Mesothelial cell of epicardium (in vitro differentiated cells): ENCODE data around the gene PSMD3. TPM values are rescaled to one million over a fixed set of nuclear protein-coding genes. Genes with fewer than 3 reads are reported as not detected.

ENCODE experiments used
- DNase-seq, 2 experiments: peaks; one replicate each; pipeline ENCODE4 v3.0.0; 2021; ENCODE audit warnings: low spot score in 2 of 2; ENCODE audit not compliant: unreplicated experiment in 2 of 2
- H3K27ac Mint-ChIP-seq: 2 replicates; pipeline ENCODE4 v1.8.0; 2021; ENCODE audit warnings: mixed read lengths
- H3K27me3 Mint-ChIP-seq: 2 replicates; pipeline ENCODE4 v1.8.0; 2021; ENCODE audit warnings: low read depth, mixed read lengths
- H3K36me3 Mint-ChIP-seq: 2 replicates; pipeline ENCODE4 v1.8.0; 2021; ENCODE audit warnings: mixed read lengths
- H3K4me1 Mint-ChIP-seq: 2 replicates; pipeline ENCODE4 v1.8.0; 2021; ENCODE audit warnings: mixed read lengths
- H3K4me3 Mint-ChIP-seq: 2 replicates; pipeline ENCODE4 v1.8.0; 2021; ENCODE audit warnings: mild to moderate bottlenecking, moderate library complexity, mixed read lengths
- H3K9me3 Mint-ChIP-seq: 2 replicates; pipeline ENCODE4 v1.8.0; 2021; ENCODE audit warnings: mixed read lengths
- CTCF ChIP-seq: fragments of 200-600 bp; sonication (generic); IDR thresholded peaks from one replicate; pipeline ENCODE4 v1.5.0; 2021; ENCODE audit warnings: antibody characterized with exemption; ENCODE audit not compliant: unreplicated experiment
- total RNA-seq: library from RNA; stranded (reverse); gene quantifications from 3 replicates; pipeline ENCODE4 v1.2.1, GENCODE V29; 2021

Gene PSMD3
- total RNA-seq, 1 donor from 2014 or later = 110 TPM

DNA sequence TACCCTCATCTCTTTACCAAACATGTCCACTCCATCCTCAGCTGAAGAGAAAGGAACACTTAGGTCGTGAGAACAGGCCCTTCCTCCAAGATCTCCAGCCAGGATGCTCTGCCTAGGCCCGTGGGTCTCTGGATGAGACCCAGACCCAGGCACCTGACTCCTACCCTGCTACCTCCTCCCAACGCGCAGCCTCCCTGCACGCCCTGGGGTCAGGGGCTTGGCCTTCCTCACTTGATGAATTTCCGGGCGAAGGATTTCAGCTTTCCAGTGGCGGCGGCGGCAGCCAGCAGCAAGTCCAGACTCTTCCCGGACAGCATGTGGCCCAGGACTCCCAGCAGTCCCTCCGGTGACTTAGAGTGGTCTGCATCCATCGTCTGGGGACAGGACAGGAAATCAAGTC, 48.0 kb downstream of the PSMD3 start:
- Mint-ChIP-seq H3K36me3 (peaks cover 54% of the 10 kb centered on the region), H3K27ac (no peak overlapping the region), H3K27me3 (no peaks in the 10 kb centered on the region), H3K4me1 (peaks cover 5% of the 10 kb centered on the region), H3K4me3 (no peak overlapping the region), H3K9me3 (no peaks in the 10 kb centered on the region)
- DNase-seq = no peak
- no peak for TF ChIP-seq CTCF

GRCh38 chr17:40031706-40032105, 51.1 kb downstream of the PSMD3 start:
- Mint-ChIP-seq H3K36me3 (peaks cover 44% of the 10 kb centered on the region), H3K9me3 (no peaks in the 10 kb centered on the region), H3K27ac (no peak overlapping the region), H3K4me1 (no peaks in the 10 kb centered on the region), H3K4me3 (no peak overlapping the region), H3K27me3 (no peaks in the 10 kb centered on the region)
- TF ChIP-seq CTCF = no peak
- no peak for DNase-seq

DNA sequence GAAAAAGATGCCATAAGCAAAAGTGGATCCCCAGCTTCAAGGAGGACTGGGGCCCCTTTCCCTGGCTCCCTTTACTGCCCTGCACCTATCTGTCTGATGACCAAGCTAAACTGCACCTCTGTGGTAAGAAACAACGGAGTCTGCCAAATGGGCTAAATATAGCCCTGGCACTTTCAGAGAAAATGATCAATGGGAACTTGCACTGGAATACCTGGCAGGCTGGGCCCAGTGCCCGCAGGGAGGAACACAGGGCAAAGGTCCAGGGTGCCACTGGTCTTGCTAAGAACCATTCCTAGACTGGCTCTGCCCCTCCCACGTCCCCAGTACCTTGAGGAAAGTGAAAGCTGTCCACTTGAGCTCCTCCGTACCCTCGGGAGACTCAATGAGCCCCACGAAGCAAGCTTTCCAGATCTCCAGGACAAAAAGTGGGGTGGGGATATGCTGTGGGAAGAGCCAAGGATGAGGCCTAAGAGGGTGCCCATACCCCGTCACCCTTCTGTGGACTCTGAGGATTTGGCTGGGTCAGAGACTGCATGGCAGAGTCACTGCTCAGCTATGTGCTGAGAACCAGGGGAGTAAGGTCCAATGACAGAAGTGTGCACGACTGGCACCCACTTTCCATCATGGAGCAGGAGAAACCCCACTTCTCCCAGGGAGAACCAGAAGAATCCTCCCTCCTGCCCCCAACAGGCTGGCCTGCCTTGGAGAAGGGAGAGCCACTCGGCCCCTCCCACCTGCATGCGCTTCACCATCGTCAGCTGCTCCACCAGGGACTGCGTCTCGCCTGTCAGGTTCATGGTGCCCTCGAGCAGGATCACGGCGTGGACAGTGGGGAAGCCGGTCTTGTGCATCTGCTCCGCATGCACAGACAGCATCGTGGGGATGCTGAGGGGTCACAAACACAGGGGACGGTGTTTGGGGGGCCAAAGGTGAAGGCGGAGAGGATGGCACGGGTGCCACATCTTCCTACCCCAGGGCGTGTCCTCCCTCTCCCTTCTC, 52.0 kb downstream of the PSMD3 start:
- no peaks in the 10 kb centered on the region for H3K9me3 Mint-ChIP-seq
- H3K27me3 Mint-ChIP-seq = no peaks in the 10 kb centered on the region
- H3K4me1 Mint-ChIP-seq = no peaks in the 10 kb centered on the region
- peaks cover 40% of the 10 kb centered on the region for H3K36me3 Mint-ChIP-seq
- no peak for TF ChIP-seq CTCF
- no peak overlapping the region for H3K4me3 Mint-ChIP-seq
- no peak overlapping the region for H3K27ac Mint-ChIP-seq
- DNase-seq = no peak

GRCh38 chr17:40033339-40033738, 52.7 kb downstream of the PSMD3 start:
- no peak overlapping the region for H3K27ac Mint-ChIP-seq
- H3K4me3 Mint-ChIP-seq = no peak overlapping the region
- no peak for DNase-seq
- no peaks in the 10 kb centered on the region for H3K4me1 Mint-ChIP-seq
- H3K36me3 Mint-ChIP-seq = peaks cover 40% of the 10 kb centered on the region
- TF ChIP-seq CTCF = no peak
- H3K9me3 Mint-ChIP-seq = no peaks in the 10 kb centered on the region
- no peaks in the 10 kb centered on the region for H3K27me3 Mint-ChIP-seq

DNA sequence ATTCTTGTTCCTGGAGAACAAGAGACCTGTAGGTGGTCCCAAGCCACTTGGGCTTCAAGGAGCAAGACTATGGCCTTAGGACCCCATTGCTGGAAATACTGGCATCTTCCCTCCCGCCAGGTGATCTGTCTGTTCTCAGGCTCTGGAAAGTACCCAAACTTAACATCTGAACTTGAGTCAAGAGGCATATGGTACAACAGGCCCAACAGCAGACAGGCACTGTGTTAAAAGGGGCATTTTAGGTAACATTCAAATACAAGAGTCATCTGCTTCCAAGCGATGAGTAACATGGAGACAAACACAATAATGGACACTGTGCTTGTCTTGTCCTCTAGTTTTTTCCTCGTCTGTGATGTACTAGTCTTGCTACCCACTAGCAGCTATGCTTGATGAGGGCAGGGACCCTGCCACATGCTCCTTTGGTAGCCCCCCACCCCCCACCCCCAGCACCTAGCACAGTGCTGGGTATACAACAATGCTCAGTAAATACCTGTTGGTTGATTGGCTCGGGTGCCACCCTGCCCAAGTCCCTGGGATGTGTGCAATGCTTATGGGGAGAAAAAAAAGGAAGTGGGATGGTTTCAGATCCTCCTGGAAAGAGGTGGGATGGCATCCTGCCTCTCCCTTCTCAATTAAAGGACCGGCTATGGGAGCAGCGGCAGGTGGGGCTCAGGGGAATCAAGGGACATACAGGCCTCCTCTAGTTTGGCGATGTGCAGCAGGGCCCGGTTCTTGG, 54.0 kb downstream of the PSMD3 start:
- H3K27me3 Mint-ChIP-seq = no peaks in the 10 kb centered on the region
- no peak overlapping the region for H3K4me3 Mint-ChIP-seq
- peaks cover 9% of the 10 kb centered on the region for H3K4me1 Mint-ChIP-seq
- no peak for TF ChIP-seq CTCF
- H3K27ac Mint-ChIP-seq = no peak overlapping the region
- no peak for DNase-seq
- no peaks in the 10 kb centered on the region for H3K9me3 Mint-ChIP-seq
- peaks cover 28% of the 10 kb centered on the region for H3K36me3 Mint-ChIP-seq
